Smooth muscle cell (in vitro differentiated cells): ENCODE results near the gene CREB5. TPM values are rescaled to one million over a fixed set of nuclear protein-coding genes. Genes with fewer than 3 reads are reported as not detected.

ENCODE experiments used
- DNase-seq: peaks from one replicate; lab custom pipeline; 2025; ENCODE audit not compliant: unreplicated experiment; lab: John Stamatoyannopoulos, UW
- H2AFZ ChIP-seq: fragments of 200-600 bp; sonication (generic); 2 replicates; pipeline ENCODE4 v1.6.0; 2016; ENCODE audit warnings: antibody characterized with exemption, low read depth, mild to moderate bottlenecking
- H3F3A ChIP-seq: fragments of 200-600 bp; sonication (generic); 2 replicates; pipeline ENCODE4 v1.6.0; 2017; ENCODE audit warnings: antibody characterized with exemption, low read depth
- H3K27ac ChIP-seq: fragments of 200-600 bp; sonication (generic); 2 replicates; pipeline ENCODE4 v1.5.1; 2016; ENCODE audit warnings: low read depth, mild to moderate bottlenecking
- H3K27me3 ChIP-seq: fragments of 200-600 bp; sonication (generic); 2 replicates; pipeline ENCODE4 v1.6.1; 2016; ENCODE audit warnings: low read depth, mild to moderate bottlenecking
- H3K36me3 ChIP-seq: fragments of 200-600 bp; sonication (generic); 2 replicates; pipeline ENCODE4 v1.5.1; 2016; ENCODE audit warnings: low read depth
- H3K4me1 ChIP-seq: fragments of 200-600 bp; sonication (generic); 2 replicates; pipeline ENCODE4 v1.5.1; 2016; ENCODE audit warnings: low read depth
- H3K4me2 ChIP-seq: fragments of 200-600 bp; sonication (generic); 2 replicates; pipeline ENCODE4 v1.6.0; 2016; ENCODE audit warnings: mild to moderate bottlenecking
- H3K4me3 ChIP-seq: fragments of 200-600 bp; sonication (generic); 2 replicates; pipeline ENCODE4 v1.5.1; 2016; ENCODE audit warnings: mild to moderate bottlenecking
- H3K79me2 ChIP-seq: fragments of 200-600 bp; sonication (generic); 2 replicates; pipeline ENCODE4 v1.6.0; 2016; ENCODE audit warnings: low read depth, mild to moderate bottlenecking
- H3K9ac ChIP-seq: fragments of 200-600 bp; sonication (generic); 2 replicates; pipeline ENCODE4 v1.6.0; 2016; ENCODE audit warnings: low read depth
- H3K9me3 ChIP-seq: fragments of 200-600 bp; sonication (generic); replicated peaks from 2 replicates; pipeline ENCODE4 v1.5.1; 2016; ENCODE audit warnings: low read depth
- H4K20me1 ChIP-seq: fragments of 200-600 bp; sonication (generic); 2 replicates; pipeline ENCODE4 v1.6.0; 2016; ENCODE audit warnings: low read depth
- CTCF ChIP-seq: fragments of 200-600 bp; sonication (generic); IDR thresholded peaks from 2 replicates; pipeline ENCODE4 v1.5.1; 2017; ENCODE audit warnings: borderline replicate concordance, mild to moderate bottlenecking, antibody characterized with exemption; ENCODE audit not compliant: insufficient read depth, poor library complexity, severe bottlenecking
- WGBS: methylation state at CpG from one replicate; pipeline ENCODE4 v1.1.7; 2016; ENCODE audit warnings: low lambda C conversion rate; 5-methylcytosine and 5-hydroxymethylcytosine counted together
- polyA plus RNA-seq: library from polyadenylated mRNA; unstranded; fragments of >200 nt; fragmentation: Nextera tagmentation; extraction: Ambion mirVana; gene quantifications from 2 replicates; pipeline ENCODE4 v1.2.1, GENCODE V29; 2016
- total RNA-seq: library from RNA; depleted of rRNA; stranded (reverse); fragments of >200 nt; gene quantifications from 2 replicates; pipeline ENCODE4 v1.2.3, GENCODE V29; 2014

The CREB5 gene
- total and polyA plus RNA-seq, 2 experiments from 2014 or later = 6.2 to 18.2 TPM

GRCh38 chr7:28484606-28484935 lies 72.3 kb downstream of the CREB5 start:
- no peak overlapping the region for H3K27ac ChIP-seq
- no peaks in the 10 kb centered on the region for H3K36me3 ChIP-seq
- no peak for DNase-seq
- 85% methylated on average over 4 of the region's 4 CpGs for WGBS
- H4K20me1 ChIP-seq = no peaks in the 10 kb centered on the region
- H3K4me1 ChIP-seq = peaks cover 21% of the 10 kb centered on the region
- no peak overlapping the region for H3K4me2 ChIP-seq
- H3K9me3 ChIP-seq = no peaks in the 10 kb centered on the region
- H3F3A ChIP-seq = no peaks in the 10 kb centered on the region
- no peak overlapping the region for H3K4me3 ChIP-seq
- H2AFZ ChIP-seq = no peak overlapping the region
- TF ChIP-seq CTCF = no peak
- no peaks in the 10 kb centered on the region for H3K27me3 ChIP-seq
- H3K79me2 ChIP-seq = no peaks in the 10 kb centered on the region
- H3K9ac ChIP-seq = no peak overlapping the region

- H3K4me2 ChIP-seq = no peak overlapping the region
- WGBS = 90% methylated on average over 4 of the region's 4 CpGs
- no peaks in the 10 kb centered on the region for H3K9me3 ChIP-seq
- H3K4me1 ChIP-seq = peaks cover 5% of the 10 kb centered on the region
- no peak for TF ChIP-seq CTCF
- H4K20me1 ChIP-seq = no peaks in the 10 kb centered on the region
- H3K27ac ChIP-seq = no peak overlapping the region
- no peaks in the 10 kb centered on the region for H3F3A ChIP-seq
- H3K27me3 ChIP-seq = no peaks in the 10 kb centered on the region
- H3K9ac ChIP-seq = no peak overlapping the region
- H3K79me2 ChIP-seq = no peaks in the 10 kb centered on the region
- H3K36me3 ChIP-seq = no peaks in the 10 kb centered on the region
- H2AFZ ChIP-seq = no peak overlapping the region
- DNase-seq = no peak
- no peak overlapping the region for H3K4me3 ChIP-seq
These were observed 75.2 kb downstream of the CREB5 start for GRCh38 chr7:28487487-28487886.

- 69% methylated on average over 9 of the region's 9 CpGs for WGBS
- no peak overlapping the region for H2AFZ ChIP-seq
- no peaks in the 10 kb centered on the region for H3K27me3 ChIP-seq
- H3K4me3 ChIP-seq = no peak overlapping the region
- H3K27ac ChIP-seq = no peak overlapping the region
- H4K20me1 ChIP-seq = no peaks in the 10 kb centered on the region
- no peaks in the 10 kb centered on the region for H3K79me2 ChIP-seq
- H3K4me1 ChIP-seq = peaks cover under 1% of the 10 kb centered on the region
- no peak for DNase-seq
- H3K36me3 ChIP-seq = no peaks in the 10 kb centered on the region
- H3K9ac ChIP-seq = no peak overlapping the region
- no peak overlapping the region for H3K4me2 ChIP-seq
- TF ChIP-seq CTCF = no peak
- no peaks in the 10 kb centered on the region for H3K9me3 ChIP-seq
- H3F3A ChIP-seq = no peaks in the 10 kb centered on the region
These were observed 75.9 kb downstream of the CREB5 start for GRCh38 chr7:28488061-28488791.

- H3K27me3 ChIP-seq = no peaks in the 10 kb centered on the region
- H3K36me3 ChIP-seq = no peaks in the 10 kb centered on the region
- H3K4me1 ChIP-seq = no peaks in the 10 kb centered on the region
- H4K20me1 ChIP-seq = no peaks in the 10 kb centered on the region
- no peak overlapping the region for H3K27ac ChIP-seq
- H3F3A ChIP-seq = no peaks in the 10 kb centered on the region
- no peak for TF ChIP-seq CTCF
- H3K9me3 ChIP-seq = no peaks in the 10 kb centered on the region
- H3K4me2 ChIP-seq = no peak overlapping the region
- 64% methylated on average over 11 of the region's 11 CpGs for WGBS
- no peak overlapping the region for H3K4me3 ChIP-seq
- no peak overlapping the region for H3K9ac ChIP-seq
- peak overlapping the region; percentile 64 for H2AFZ ChIP-seq
- no peak for DNase-seq
- no peaks in the 10 kb centered on the region for H3K79me2 ChIP-seq
These were observed 78.5 kb downstream of the CREB5 start for GRCh38 chr7:28490831-28491230.
